ENCODE data around the gene JARID2. TPM values are rescaled to one million over a fixed set of nuclear protein-coding genes. Genes with fewer than 3 reads are reported as not detected.

Gene JARID2
- total RNA-seq, 2 donors from 2014 or later, result 9.1 to 10.7 TPM

DNA sequence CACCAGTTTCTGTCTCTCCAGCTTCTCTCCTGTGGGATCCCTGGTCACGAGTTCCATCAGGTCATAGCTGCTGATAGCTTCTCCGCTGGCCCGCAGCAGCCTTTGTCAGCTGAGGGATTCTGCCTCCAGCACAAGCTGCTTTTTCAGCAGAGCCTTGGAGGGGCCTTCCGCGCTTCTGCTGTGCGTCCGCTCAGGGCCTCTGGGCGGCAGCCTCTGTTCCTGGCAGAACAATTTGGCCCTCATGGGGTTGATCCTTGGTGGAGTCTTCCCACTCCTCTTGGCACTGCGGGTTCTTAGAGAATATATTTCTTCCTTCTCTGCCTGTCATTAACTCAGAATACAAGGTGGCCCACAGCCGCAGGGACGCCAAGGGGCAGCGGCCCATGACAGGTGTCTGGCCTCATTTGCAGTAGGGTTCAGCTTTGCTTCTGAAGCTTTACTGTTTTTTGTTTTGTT is 258.2 kb downstream of the JARID2 start:
- intact Hi-C loops (cut with DNase I), result no loop called here
- TF ChIP-seq, protein P1, sequence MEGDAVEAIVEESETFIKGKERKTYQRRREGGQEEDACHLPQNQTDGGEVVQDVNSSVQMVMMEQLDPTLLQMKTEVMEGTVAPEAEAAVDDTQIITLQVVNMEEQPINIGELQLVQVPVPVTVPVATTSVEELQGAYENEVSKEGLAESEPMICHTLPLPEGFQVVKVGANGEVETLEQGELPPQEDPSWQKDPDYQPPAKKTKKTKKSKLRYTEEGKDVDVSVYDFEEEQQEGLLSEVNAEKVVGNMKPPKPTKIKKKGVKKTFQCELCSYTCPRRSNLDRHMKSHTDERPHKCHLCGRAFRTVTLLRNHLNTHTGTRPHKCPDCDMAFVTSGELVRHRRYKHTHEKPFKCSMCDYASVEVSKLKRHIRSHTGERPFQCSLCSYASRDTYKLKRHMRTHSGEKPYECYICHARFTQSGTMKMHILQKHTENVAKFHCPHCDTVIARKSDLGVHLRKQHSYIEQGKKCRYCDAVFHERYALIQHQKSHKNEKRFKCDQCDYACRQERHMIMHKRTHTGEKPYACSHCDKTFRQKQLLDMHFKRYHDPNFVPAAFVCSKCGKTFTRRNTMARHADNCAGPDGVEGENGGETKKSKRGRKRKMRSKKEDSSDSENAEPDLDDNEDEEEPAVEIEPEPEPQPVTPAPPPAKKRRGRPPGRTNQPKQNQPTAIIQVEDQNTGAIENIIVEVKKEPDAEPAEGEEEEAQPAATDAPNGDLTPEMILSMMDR (IDR thresholded peaks at IDR 0.05), result no peak
- no peak for DNase-seq
- H3K4me3 ChIP-seq, result no peak overlapping the region
- H3K27me3 ChIP-seq, result no peaks in the 10 kb centered on the region
- no peak overlapping the region for H3K27ac ChIP-seq
- no peaks in the 10 kb centered on the region for H3K9me3 ChIP-seq
- H3K36me3 ChIP-seq, result no peaks in the 10 kb centered on the region
- no peak overlapping the region for H3K9ac ChIP-seq (ENCODE audit: low read depth in 2 of 2, low read length in 2 of 2)
- H3K4me1 ChIP-seq, result no peaks in the 10 kb centered on the region

DNA sequence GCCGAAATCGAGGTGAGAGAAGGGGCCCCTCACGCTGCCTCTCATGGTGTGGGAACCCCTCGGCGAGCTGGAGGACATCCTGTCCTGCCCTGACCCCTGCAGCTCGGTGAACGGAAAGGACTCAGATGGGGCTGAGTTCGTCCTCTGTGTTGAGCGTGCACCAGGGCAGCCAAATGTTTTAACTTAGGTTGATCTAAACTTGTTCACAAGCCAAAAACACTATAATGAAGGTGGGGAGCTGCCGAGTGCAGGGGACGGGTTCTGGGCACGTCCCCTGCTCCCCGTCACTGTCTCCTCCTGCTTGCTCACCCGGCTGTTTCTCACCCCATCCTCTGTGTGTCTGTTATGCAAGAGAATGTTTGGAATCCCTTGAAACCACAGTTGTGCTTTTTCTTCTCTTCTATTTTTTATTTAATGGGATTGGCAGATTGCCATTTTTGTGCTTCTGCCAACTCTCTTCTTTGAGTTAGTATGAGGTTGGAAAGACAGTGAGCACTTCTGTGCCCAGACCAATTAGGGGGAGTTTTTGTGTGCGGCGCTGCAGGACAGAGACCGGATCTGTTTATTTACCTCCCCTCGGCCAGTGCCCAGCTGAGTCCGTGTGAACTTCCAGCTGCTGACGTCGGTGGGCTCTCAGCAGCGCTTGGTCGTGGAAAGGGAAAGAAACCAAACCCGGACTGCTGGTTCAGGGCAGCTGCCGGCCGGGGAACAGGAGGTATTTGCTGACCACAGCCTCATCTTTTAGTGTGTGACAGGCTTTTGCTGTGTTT is 258.9 kb downstream of the JARID2 start:
- Histone ChIP-seq H3K27me3 (no peaks in the 10 kb centered on the region), H3K9me3 (no peaks in the 10 kb centered on the region), H3K4me3 (no peak overlapping the region), H3K27ac (no peak overlapping the region), H3K9ac (ENCODE audit: low read depth in 2 of 2, low read length in 2 of 2) (peak overlapping the region in 1 of 2 donors; percentile 30), H3K4me1 (no peaks in the 10 kb centered on the region), H3K36me3 (no peaks in the 10 kb centered on the region)
- intact Hi-C loops (cut with DNase I), result no loop called here
- peak; percentile 39 for DNase-seq
- TF ChIP-seq, protein P1 (IDR thresholded peaks at IDR 0.05), result no peak

DNA sequence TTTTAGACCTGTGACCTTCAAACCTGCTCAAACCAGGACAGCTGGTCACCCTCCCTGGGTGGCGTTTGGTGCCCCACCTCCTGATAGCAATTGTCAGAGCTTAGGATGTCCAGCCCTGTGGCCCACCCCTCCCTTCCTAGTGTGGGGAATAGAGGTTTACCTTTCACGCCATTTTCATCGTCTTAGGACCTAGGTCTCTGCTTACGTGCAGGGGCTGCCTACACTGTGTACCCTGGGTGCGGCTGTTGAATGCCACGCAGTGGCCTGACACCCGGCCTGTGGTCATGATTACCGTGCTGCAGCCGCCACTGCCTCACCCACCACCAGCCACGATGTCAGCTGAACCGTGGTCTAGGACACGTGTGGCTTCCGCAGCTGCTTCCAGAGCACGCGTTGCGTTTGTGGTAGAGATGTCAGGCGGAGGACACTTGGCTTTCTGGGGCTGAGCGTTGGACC is 259.6 kb downstream of the JARID2 start:
- Histone ChIP-seq H3K4me3 (no peak overlapping the region), H3K9ac (ENCODE audit: low read depth in 2 of 2, low read length in 2 of 2) (no peak overlapping the region), H3K4me1 (no peaks in the 10 kb centered on the region), H3K9me3 (no peaks in the 10 kb centered on the region), H3K36me3 (no peaks in the 10 kb centered on the region), H3K27me3 (no peaks in the 10 kb centered on the region), H3K27ac (no peak overlapping the region)
- DNase-seq, result no peak
- intact Hi-C loops (cut with DNase I), result no loop called here
- TF ChIP-seq, protein P1 (IDR thresholded peaks at IDR 0.05), result no peak

DNA sequence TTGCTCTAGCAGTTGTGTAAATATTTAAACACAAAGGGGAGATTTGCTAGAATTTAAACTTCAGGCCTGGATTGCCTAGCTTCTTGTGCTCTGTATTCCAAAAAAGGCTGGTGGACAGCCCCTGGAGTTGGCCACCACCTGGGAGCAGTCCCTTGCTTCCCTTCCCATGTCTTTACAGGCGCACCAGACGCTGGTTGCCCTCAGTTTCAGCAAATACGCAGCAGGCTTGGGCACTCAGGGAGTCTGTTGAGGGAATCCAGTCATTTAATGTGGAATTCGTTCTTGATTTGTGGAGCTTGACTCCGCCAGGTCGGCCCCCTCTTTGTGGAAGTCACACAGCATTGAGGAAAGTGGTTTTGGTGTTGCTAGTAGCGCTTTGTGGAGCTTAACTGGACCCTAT is 260.2 kb downstream of the JARID2 start:
- intact Hi-C loops (cut with DNase I), result no loop called here
- no peaks in the 10 kb centered on the region for H3K4me1 ChIP-seq
- no peak overlapping the region for H3K4me3 ChIP-seq
- no peak overlapping the region for H3K9ac ChIP-seq (ENCODE audit: low read depth in 2 of 2, low read length in 2 of 2)
- TF ChIP-seq, protein P1 (IDR thresholded peaks at IDR 0.05), result no peak
- no peaks in the 10 kb centered on the region for H3K9me3 ChIP-seq
- H3K27ac ChIP-seq, result no peak overlapping the region
- no peaks in the 10 kb centered on the region for H3K36me3 ChIP-seq
- no peaks in the 10 kb centered on the region for H3K27me3 ChIP-seq
- no peak for DNase-seq

DNA sequence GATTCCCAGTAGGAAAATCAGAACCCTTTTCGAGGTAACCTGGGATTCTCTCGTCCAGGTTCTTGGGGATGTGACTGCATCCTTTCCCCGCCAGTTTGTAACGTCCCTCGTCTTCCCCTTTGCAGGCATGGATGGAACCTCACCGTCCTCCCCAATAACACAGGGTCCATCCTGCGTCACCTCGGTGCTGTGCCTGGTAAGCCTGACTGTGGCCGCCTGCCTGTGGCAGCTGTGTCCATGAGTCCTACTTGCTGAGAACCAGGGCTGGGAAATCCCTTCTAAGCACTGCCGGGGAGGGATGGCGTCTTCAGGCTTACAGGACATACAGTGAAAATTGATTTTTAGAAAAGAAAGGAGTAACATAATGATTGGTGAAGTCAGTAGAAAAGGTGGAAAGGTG is 261.4 kb downstream of the JARID2 start:
- no peak overlapping the region for H3K27ac ChIP-seq
- no peaks in the 10 kb centered on the region for H3K27me3 ChIP-seq
- TF ChIP-seq, protein P1 (IDR thresholded peaks at IDR 0.05), result no peak
- H3K4me3 ChIP-seq, result no peak overlapping the region
- H3K9me3 ChIP-seq, result no peaks in the 10 kb centered on the region
- no peaks in the 10 kb centered on the region for H3K4me1 ChIP-seq
- intact Hi-C loops (cut with DNase I), result no loop called here
- DNase-seq, result no peak
- no peaks in the 10 kb centered on the region for H3K36me3 ChIP-seq
- no peak overlapping the region for H3K9ac ChIP-seq (ENCODE audit: low read depth in 2 of 2, low read length in 2 of 2)

Data from colonic mucosa (tissue), 4 donors.